HUES6 (cell line): ENCODE measurements around the gene TMEM260.

ENCODE experiments used
- H3K27ac ChIP-seq: 2 replicates; pipeline ENCODE4 v1.7.0; 2013; ENCODE audit warnings: low read depth, mild to moderate bottlenecking, low read length, inconsistent platforms
- H3K27me3 ChIP-seq: 2 replicates; pipeline ENCODE4 v1.6.1; 2013; ENCODE audit warnings: low read length; ENCODE audit not compliant: control insufficient read depth, insufficient read depth
- H3K36me3 ChIP-seq: 2 replicates; pipeline ENCODE4 v1.6.1; 2013; ENCODE audit warnings: low read length; ENCODE audit not compliant: control insufficient read depth, insufficient read depth
- H3K4me1 ChIP-seq: 2 replicates; pipeline ENCODE4 v1.6.1; 2013; ENCODE audit warnings: low read length; ENCODE audit not compliant: control insufficient read depth, insufficient read depth
- H3K4me3 ChIP-seq: 2 replicates; pipeline ENCODE4 v1.5.1; 2013; ENCODE audit warnings: low read depth, low read length
- H3K9ac ChIP-seq: one replicate; pipeline ENCODE4 v1.6.1; 2013; ENCODE audit warnings: mild to moderate bottlenecking, low read length
- H3K9me3 ChIP-seq: 2 replicates; pipeline ENCODE4 v1.6.1; 2013; ENCODE audit warnings: low read depth, low read length; ENCODE audit not compliant: control insufficient read depth, insufficient read depth

TMEM260 gene

GRCh38 chr14:56579345-56580220 lies at the start of gene TMEM260:
Gene TMEM260 (plus strand): TSS chr14:56579798. CDS start chr14:56579915, 117 bp downstream.
- H3K27me3 ChIP-seq, result no peaks in the 10 kb centered on the region
- H3K4me3 ChIP-seq, result peak within 1 kb of the TSS; percentile 94
- peak within 1 kb of the TSS; percentile 100 for H3K27ac ChIP-seq
- H3K36me3 ChIP-seq, result no peaks in the 10 kb centered on the region
- H3K4me1 ChIP-seq, result peaks cover 7% of the 10 kb centered on the region; the same call in 1 of the 2 replicates
- H3K9ac ChIP-seq, result peak within 1 kb of the TSS; percentile 99
- H3K9me3 ChIP-seq, result no peaks in the 10 kb centered on the region

GRCh38 chr14:56532546-56532945 lies 47.1 kb upstream of the TMEM260 start:
- no peaks in the 10 kb centered on the region for H3K9me3 ChIP-seq
- H3K9ac ChIP-seq, result no peak overlapping the region
- no peak overlapping the region for H3K27ac ChIP-seq
- no peak overlapping the region for H3K4me3 ChIP-seq
- H3K27me3 ChIP-seq, result no peaks in the 10 kb centered on the region
- H3K4me1 ChIP-seq, result peaks cover 2% of the 10 kb centered on the region
- H3K36me3 ChIP-seq, result no peaks in the 10 kb centered on the region

DNA sequence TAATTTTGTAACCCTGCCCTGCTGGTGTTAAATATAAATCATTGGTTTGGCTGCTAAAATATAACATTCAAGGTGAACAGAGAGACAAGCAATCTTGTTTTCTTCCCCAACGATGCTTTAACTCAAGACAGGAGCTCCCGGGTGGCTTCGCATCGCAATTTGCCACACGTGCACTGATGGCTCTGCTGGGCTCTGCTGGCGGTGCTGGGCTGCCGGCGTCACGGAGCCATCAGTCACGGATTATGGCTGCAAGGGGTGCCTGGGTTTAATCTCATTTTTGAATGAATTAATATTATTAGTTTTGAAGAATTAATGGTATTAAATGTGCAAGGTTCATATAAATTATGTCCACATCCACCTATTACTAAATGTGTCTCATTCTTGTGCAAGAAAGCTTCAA lies 44.9 kb upstream of the TMEM260 start:
- Histone ChIP-seq H3K4me1 (no peaks in the 10 kb centered on the region; the same call in 1 of the 2 replicates), H3K9me3 (no peaks in the 10 kb centered on the region), H3K4me3 (no peak overlapping the region), H3K9ac (no peak overlapping the region), H3K36me3 (no peaks in the 10 kb centered on the region), H3K27ac (no peak overlapping the region), H3K27me3 (no peaks in the 10 kb centered on the region)

DNA sequence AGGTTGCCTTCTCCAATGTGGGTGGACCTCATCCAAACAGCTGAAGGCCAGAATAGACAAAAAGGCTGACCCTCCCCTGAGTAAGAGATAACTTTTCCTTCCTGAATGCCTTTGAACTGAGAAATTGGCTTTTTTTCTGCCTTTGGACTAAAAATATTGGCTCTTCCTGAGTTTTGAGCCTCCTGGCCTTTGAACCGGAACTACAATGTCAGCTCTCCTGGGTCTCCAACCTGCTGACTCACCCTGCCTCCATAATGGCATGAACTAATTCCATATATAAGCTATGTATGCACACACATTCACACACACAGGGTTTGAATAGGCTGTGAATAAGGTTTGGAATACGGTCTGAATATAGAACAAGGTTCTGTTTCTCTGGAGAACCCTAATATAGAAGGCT lies 39.7 kb upstream of the TMEM260 start:
- H3K27ac ChIP-seq, result no peak overlapping the region
- no peak overlapping the region for H3K9ac ChIP-seq
- no peaks in the 10 kb centered on the region for H3K27me3 ChIP-seq
- H3K9me3 ChIP-seq, result no peaks in the 10 kb centered on the region
- no peak overlapping the region for H3K4me3 ChIP-seq
- H3K36me3 ChIP-seq, result no peaks in the 10 kb centered on the region
- no peaks in the 10 kb centered on the region for H3K4me1 ChIP-seq

- H3K27ac ChIP-seq, result no peak overlapping the region
- no peaks in the 10 kb centered on the region for H3K36me3 ChIP-seq
- H3K9me3 ChIP-seq, result no peaks in the 10 kb centered on the region
- no peak overlapping the region for H3K4me3 ChIP-seq
- no peaks in the 10 kb centered on the region for H3K27me3 ChIP-seq
- H3K4me1 ChIP-seq, result no peaks in the 10 kb centered on the region
- no peak overlapping the region for H3K9ac ChIP-seq
Measured at GRCh38 chr14:56543436-56543835, 36.2 kb upstream of the TMEM260 start.

- no peak overlapping the region for H3K27ac ChIP-seq
- H3K4me1 ChIP-seq, result peaks cover 15% of the 10 kb centered on the region; the same call in 1 of the 2 replicates
- H3K36me3 ChIP-seq, result no peaks in the 10 kb centered on the region
- no peak overlapping the region for H3K9ac ChIP-seq
- no peak overlapping the region for H3K4me3 ChIP-seq
- no peaks in the 10 kb centered on the region for H3K27me3 ChIP-seq
- no peaks in the 10 kb centered on the region for H3K9me3 ChIP-seq
Measured at GRCh38 chr14:56549721-56550120, 29.9 kb upstream of the TMEM260 start.

GRCh38 chr14:56552615-56553014 lies 27.0 kb upstream of the TMEM260 start:
- Histone ChIP-seq H3K4me1 (peaks cover 15% of the 10 kb centered on the region; the same call in 1 of the 2 replicates), H3K27me3 (no peaks in the 10 kb centered on the region)

DNA sequence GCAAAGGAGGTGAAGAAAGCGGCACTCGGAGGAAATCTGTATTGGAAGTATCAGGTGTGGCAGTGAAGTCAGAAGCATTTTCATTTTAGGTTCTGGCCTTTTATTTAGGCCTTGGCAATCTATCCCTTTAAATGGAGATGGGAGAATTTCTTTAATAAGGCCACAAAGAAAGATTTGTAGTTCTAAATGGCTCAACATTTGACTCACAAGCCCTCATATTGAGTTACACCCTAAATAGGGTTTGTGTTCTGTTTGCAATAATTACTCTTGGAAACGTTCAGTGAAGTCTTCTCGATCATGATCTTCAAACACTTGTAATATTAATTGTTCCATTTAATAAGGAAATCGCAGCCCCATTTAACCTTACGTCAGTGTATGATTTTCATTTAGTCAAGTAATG lies 25.3 kb upstream of the TMEM260 start:
- Histone ChIP-seq H3K9me3 (no peaks in the 10 kb centered on the region), H3K36me3 (no peaks in the 10 kb centered on the region), H3K4me1 (peaks cover 15% of the 10 kb centered on the region; the same call in 1 of the 2 replicates), H3K27me3 (no peaks in the 10 kb centered on the region), H3K4me3 (no peak overlapping the region), H3K9ac (no peak overlapping the region), H3K27ac (no peak overlapping the region)

More at GRCh38 chr14:56552615-56553014, 27.0 kb upstream of the TMEM260 start:
- Histone ChIP-seq H3K9me3 (no peaks in the 10 kb centered on the region), H3K27ac (no peak overlapping the region), H3K36me3 (no peaks in the 10 kb centered on the region), H3K4me3 (no peak overlapping the region), H3K9ac (no peak overlapping the region)

DNA sequence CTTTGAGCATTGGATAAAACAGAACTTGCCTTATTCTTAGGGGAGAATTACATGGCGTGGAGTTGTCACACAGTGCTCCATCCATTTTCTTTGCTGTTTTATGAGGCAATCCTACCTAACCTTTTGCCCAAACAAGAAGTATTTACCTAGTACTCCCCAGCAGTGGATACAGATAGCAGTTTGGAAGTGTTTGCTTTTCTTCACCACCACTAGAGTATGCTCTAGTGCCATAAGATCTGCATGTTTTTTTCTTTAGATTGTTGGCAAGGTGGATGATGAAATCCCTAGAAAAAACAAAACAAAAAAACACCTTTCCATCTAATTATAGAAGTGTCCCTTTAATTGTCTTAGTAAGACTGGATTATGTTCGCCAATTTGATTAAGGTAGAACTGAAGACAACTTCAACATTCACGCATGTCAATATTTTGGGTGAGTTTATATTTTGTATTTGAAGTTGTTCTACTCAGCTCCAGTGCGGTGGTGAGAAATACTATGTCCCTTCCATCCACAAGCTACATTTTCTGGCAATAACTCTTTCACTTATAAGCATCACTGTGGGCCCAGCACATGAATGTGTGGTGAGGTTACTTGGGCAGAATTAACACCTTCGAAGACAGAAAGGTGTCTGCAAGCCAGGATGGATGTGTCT lies 23.6 kb upstream of the TMEM260 start:
- Histone ChIP-seq H3K4me3 (no peak overlapping the region), H3K9ac (no peak overlapping the region)

GRCh38 chr14:56559182-56559581 lies 20.4 kb upstream of the TMEM260 start:
- Histone ChIP-seq H3K27me3 (no peaks in the 10 kb centered on the region), H3K9ac (no peak overlapping the region), H3K4me3 (no peak overlapping the region), H3K9me3 (no peaks in the 10 kb centered on the region), H3K36me3 (no peaks in the 10 kb centered on the region), H3K27ac (no peak overlapping the region), H3K4me1 (no peaks in the 10 kb centered on the region)

More for the DNA sequence above, 23.6 kb upstream of the TMEM260 start:
- H3K9me3 ChIP-seq, result no peaks in the 10 kb centered on the region
- H3K27ac ChIP-seq, result no peak overlapping the region
- H3K27me3 ChIP-seq, result no peaks in the 10 kb centered on the region
- H3K36me3 ChIP-seq, result no peaks in the 10 kb centered on the region
- peaks cover 7% of the 10 kb centered on the region; the same call in 1 of the 2 replicates for H3K4me1 ChIP-seq

DNA sequence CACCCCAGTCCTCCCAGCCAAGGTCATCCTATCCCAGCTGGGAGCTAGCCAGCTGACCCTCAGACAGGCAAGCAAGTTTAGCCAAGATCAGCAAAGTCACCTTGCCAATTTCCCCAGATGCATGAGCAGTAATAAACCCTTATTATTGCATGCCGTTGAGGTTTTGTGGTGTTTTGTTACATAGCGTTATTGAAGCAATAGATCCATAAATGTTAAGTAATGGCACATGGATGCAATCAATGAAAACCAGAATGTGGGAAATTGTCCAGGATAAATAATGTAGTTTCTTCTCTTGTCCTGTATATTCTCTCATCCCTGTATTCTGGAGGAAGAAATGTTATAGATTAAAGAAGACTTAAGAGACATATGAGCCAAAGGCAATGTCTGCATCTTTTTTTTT lies 18.0 kb upstream of the TMEM260 start:
- Histone ChIP-seq H3K9me3 (no peaks in the 10 kb centered on the region), H3K9ac (no peak overlapping the region), H3K4me3 (no peak overlapping the region), H3K4me1 (no peaks in the 10 kb centered on the region), H3K27me3 (no peaks in the 10 kb centered on the region), H3K27ac (no peak overlapping the region), H3K36me3 (no peaks in the 10 kb centered on the region)
